ENCODE data around the gene TMEM139.

TMEM139 gene

DNA sequence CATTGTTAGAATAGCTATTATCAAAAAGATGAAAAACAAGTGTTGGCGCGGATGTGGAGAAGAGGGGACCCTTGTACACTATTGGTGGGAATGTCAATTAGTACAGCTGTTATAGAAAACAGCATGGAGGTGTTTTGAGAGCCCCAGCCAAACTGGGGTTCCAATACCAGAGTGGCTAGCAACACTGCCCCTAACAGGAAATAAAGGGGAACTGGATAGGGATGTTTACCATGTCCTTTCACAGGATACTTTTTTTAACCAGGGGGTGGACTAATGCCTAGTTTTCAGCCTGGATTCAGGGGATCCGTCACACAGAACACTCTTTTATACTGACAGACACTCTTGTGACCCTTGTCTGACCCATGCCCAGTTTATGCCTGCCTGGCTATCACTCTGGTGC lies 28.4 kb upstream of the TMEM139 start:
- no peaks in the 10 kb centered on the region for H3K36me3 ChIP-seq (ENCODE audit: control insufficient read depth in 2 of 2, insufficient read depth in 1 of 2, low read length in 2 of 2)
- no peaks in the 10 kb centered on the region for H3K4me1 ChIP-seq (ENCODE audit: control insufficient read depth, insufficient read depth, low read length)
- TF ChIP-seq ZBTB17 (tag by site-specific recombination; IDR thresholded peaks at IDR 0.05): no peak
- TF ChIP-seq ZNF76 (tag by site-specific recombination; IDR thresholded peaks at IDR 0.05; ENCODE audit: borderline replicate concordance, low read depth): no peak
- TF ChIP-seq ZNF596 (tag by site-specific recombination; IDR thresholded peaks at IDR 0.05): no peak
- no peak for TF ChIP-seq ZNF394 (tag by site-specific recombination; IDR thresholded peaks at IDR 0.05; ENCODE audit: borderline replicate concordance)
- TF ChIP-seq ZNF792 (tag by site-specific recombination; IDR thresholded peaks at IDR 0.05): no peak
- TF ChIP-seq ZNF571 (tag by site-specific recombination; IDR thresholded peaks at IDR 0.05): no peak
- no peak for TF ChIP-seq ZNF600 (tag by site-specific recombination; IDR thresholded peaks at IDR 0.05)
- TF ChIP-seq BCL11B (tag by site-specific recombination; IDR thresholded peaks at IDR 0.05; ENCODE audit: low read depth): no peak
- no peak for TF ChIP-seq ZBTB8A (tag by site-specific recombination; IDR thresholded peaks at IDR 0.05)
- TF ChIP-seq ZNF23 (tag by site-specific recombination; IDR thresholded peaks at IDR 0.05; ENCODE audit: borderline replicate concordance): no peak
- TF ChIP-seq ZNF202 (tag by site-specific recombination; IDR thresholded peaks at IDR 0.05; ENCODE audit: borderline replicate concordance): no peak
- no peak for TF ChIP-seq ZNF776 (tag by site-specific recombination; IDR thresholded peaks at IDR 0.05; ENCODE audit: borderline replicate concordance)
- no peak for TF ChIP-seq ZNF518A (tag by site-specific recombination; conservative IDR thresholded peaks at IDR 0.05; ENCODE audit: low read depth)
- TF ChIP-seq ZNF10 (tag by site-specific recombination; IDR thresholded peaks at IDR 0.05): no peak
- H3K27ac ChIP-seq (ENCODE audit: extremely low read depth, low read depth, low read length): no peak overlapping the region
- POLR2A ChIA-PET: no interaction called here
- H3K4me3 ChIP-seq (ENCODE audit: low read depth, low read length): no peak overlapping the region
- CTCF ChIA-PET: interaction anchor here (0.6 to 5.3 kb wide), 3 partner anchors 16 to 50 kb away, joined by 4 to 56 read pairs (median 4); no protein-coding TSS in a partner anchor
- no peaks in the 10 kb centered on the region for H3K9me3 ChIP-seq (ENCODE audit: control insufficient read depth, insufficient read depth, low read depth, low read length)

DNA sequence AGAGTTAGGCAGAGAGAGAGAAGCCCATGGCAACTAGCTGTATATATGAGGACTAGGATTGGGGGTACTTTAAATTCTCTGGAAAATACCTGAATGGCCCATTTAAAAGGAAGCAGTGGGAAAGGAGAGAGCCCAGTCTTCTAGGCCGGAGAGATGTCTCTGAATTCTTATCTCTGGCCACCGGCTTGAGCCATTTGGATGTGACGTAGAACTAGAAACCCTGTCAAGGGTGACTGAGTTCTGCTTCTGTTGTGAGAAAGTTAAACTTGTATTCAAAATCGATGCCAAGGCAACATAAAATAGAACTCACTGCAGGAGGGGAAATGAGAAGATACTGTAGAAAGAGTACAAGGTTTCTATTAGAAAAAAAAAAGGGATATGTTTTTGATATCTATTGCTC lies 27.8 kb upstream of the TMEM139 start:
- no peaks in the 10 kb centered on the region for H3K4me1 ChIP-seq (ENCODE audit: control insufficient read depth, insufficient read depth, low read length)
- no peaks in the 10 kb centered on the region for H3K9me3 ChIP-seq (ENCODE audit: control insufficient read depth, insufficient read depth, low read depth, low read length)
- no peaks in the 10 kb centered on the region for H3K36me3 ChIP-seq (ENCODE audit: control insufficient read depth in 2 of 2, insufficient read depth in 1 of 2, low read length in 2 of 2)
- ChIA-PET CTCF (interaction anchor here (5.3 kb wide), 1 partner anchor 17 kb away, joined by 56 read pairs; no protein-coding TSS in a partner anchor), POLR2A (no interaction called here)
- no peak overlapping the region for H3K27ac ChIP-seq (ENCODE audit: extremely low read depth, low read depth, low read length)
- TF ChIP-seq ZNF112 (tag by site-specific recombination; IDR thresholded peaks at IDR 0.05): no peak
- TF ChIP-seq, protein P1, sequence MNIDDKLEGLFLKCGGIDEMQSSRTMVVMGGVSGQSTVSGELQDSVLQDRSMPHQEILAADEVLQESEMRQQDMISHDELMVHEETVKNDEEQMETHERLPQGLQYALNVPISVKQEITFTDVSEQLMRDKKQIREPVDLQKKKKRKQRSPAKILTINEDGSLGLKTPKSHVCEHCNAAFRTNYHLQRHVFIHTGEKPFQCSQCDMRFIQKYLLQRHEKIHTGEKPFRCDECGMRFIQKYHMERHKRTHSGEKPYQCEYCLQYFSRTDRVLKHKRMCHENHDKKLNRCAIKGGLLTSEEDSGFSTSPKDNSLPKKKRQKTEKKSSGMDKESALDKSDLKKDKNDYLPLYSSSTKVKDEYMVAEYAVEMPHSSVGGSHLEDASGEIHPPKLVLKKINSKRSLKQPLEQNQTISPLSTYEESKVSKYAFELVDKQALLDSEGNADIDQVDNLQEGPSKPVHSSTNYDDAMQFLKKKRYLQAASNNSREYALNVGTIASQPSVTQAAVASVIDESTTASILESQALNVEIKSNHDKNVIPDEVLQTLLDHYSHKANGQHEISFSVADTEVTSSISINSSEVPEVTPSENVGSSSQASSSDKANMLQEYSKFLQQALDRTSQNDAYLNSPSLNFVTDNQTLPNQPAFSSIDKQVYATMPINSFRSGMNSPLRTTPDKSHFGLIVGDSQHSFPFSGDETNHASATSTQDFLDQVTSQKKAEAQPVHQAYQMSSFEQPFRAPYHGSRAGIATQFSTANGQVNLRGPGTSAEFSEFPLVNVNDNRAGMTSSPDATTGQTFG (tag by site-specific recombination; IDR thresholded peaks at IDR 0.05; ENCODE audit: borderline replicate concordance): no peak
- TF ChIP-seq, protein P2, sequence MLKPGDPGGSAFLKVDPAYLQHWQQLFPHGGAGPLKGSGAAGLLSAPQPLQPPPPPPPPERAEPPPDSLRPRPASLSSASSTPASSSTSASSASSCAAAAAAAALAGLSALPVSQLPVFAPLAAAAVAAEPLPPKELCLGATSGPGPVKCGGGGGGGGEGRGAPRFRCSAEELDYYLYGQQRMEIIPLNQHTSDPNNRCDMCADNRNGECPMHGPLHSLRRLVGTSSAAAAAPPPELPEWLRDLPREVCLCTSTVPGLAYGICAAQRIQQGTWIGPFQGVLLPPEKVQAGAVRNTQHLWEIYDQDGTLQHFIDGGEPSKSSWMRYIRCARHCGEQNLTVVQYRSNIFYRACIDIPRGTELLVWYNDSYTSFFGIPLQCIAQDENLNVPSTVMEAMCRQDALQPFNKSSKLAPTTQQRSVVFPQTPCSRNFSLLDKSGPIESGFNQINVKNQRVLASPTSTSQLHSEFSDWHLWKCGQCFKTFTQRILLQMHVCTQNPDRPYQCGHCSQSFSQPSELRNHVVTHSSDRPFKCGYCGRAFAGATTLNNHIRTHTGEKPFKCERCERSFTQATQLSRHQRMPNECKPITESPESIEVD (tag by site-specific recombination; IDR thresholded peaks at IDR 0.05): no peak
- no peak overlapping the region for H3K4me3 ChIP-seq (ENCODE audit: low read depth, low read length)

Measured in HEK293 (cell line).